ENCODE results near the gene YTHDC1.

YTHDC1 gene

GRCh38 chr4:68358988-68359387 lies 9.1 kb upstream of the YTHDC1 start:
- ATAC-seq = no peak
- no peak for DNase-seq

GRCh38 chr4:68352791-68353190 lies 2.9 kb upstream of the YTHDC1 start:
- DNase-seq (no peak), ATAC-seq (no peak)

- peak; percentile 19 for ATAC-seq
- no peak for DNase-seq
Measured at GRCh38 chr4:68349279-68349648, 626 bp downstream of the YTHDC1 start.

GRCh38 chr4:68348577-68348976 lies 1.3 kb downstream of the YTHDC1 start:
- ATAC-seq (no peak), DNase-seq (no peak)

- DNase-seq = no peak
- no peak for ATAC-seq
Measured at GRCh38 chr4:68347845-68348244, 2.0 kb downstream of the YTHDC1 start.

GRCh38 chr4:68346461-68346860 lies 3.4 kb downstream of the YTHDC1 start:
- DNase-seq = no peak
- no peak for ATAC-seq

GRCh38 chr4:68344785-68345184 lies 5.1 kb downstream of the YTHDC1 start:
- DNase-seq (no peak), ATAC-seq (no peak)

GRCh38 chr4:68344049-68344448 lies 5.8 kb downstream of the YTHDC1 start:
- DNase-seq (no peak), ATAC-seq (no peak)

GRCh38 chr4:68342134-68342533 lies 7.8 kb downstream of the YTHDC1 start:
- DNase-seq (no peak), ATAC-seq (no peak)

- ATAC-seq (no peak), DNase-seq (no peak)
Measured at GRCh38 chr4:68338625-68339024, 11.3 kb downstream of the YTHDC1 start.

- no peak for ATAC-seq
- no peak for DNase-seq
Measured at GRCh38 chr4:68337522-68337921, 12.4 kb downstream of the YTHDC1 start.

- DNase-seq (no peak), ATAC-seq (no peak)
Measured at GRCh38 chr4:68337004-68337403, 12.9 kb downstream of the YTHDC1 start.

GRCh38 chr4:68336530-68336929 lies 13.4 kb downstream of the YTHDC1 start:
- ATAC-seq (no peak), DNase-seq (no peak)

- ATAC-seq = no peak
- no peak for DNase-seq
Measured at GRCh38 chr4:68326141-68326540, 23.7 kb downstream of the YTHDC1 start.

GRCh38 chr4:68324519-68325262 lies 25.2 kb downstream of the YTHDC1 start:
- ATAC-seq (no peak), DNase-seq (no peak)

GRCh38 chr4:68319040-68319439 lies 30.9 kb downstream of the YTHDC1 start:
- ATAC-seq (no peak), DNase-seq (no peak)

- no peak for ATAC-seq
- DNase-seq = no peak
Measured at GRCh38 chr4:68316193-68316969, 33.5 kb downstream of the YTHDC1 start.

GRCh38 chr4:68310651-68311247 lies 39.1 kb downstream of the YTHDC1 start:
- no peak for ATAC-seq
- no peak for DNase-seq

GRCh38 chr4:68304731-68305130 lies 45.2 kb downstream of the YTHDC1 start:
- no peak for DNase-seq
- no peak for ATAC-seq

- peak; percentile 10 for DNase-seq
- peak; percentile 75 for ATAC-seq
Measured at GRCh38 chr4:68299492-68300457, 50.1 kb downstream of the YTHDC1 start.

- no peak for ATAC-seq
- no peak for DNase-seq
Measured at GRCh38 chr4:68297137-68297536, 52.8 kb downstream of the YTHDC1 start.

- ATAC-seq = no peak
- DNase-seq = no peak
Measured at GRCh38 chr4:68291256-68291655, 58.6 kb downstream of the YTHDC1 start.
